Effector memory CD4-positive, alpha-beta T cell (primary cell): ENCODE data around the gene BRDT.

Source experiments
- DNase-seq, 3 donors: peaks; one replicate each; pipeline ENCODE4 v3.0.0-alpha.2; 2020
- H3K27ac ChIP-seq: 2 replicates; pipeline ENCODE4 v1.7.0; 2013; ENCODE audit warnings: mild to moderate bottlenecking, low read length, moderate library complexity; ENCODE audit not compliant: insufficient read depth, poor library complexity, severe bottlenecking
- H3K27me3 ChIP-seq: replicated peaks from 2 replicates; pipeline ENCODE4 v1.7.0; 2013; ENCODE audit warnings: mild to moderate bottlenecking, low read length; ENCODE audit not compliant: insufficient read depth, control insufficient read depth, poor library complexity, severe bottlenecking
- H3K36me3 ChIP-seq: 2 replicates; pipeline ENCODE4 v1.7.0; 2013; ENCODE audit warnings: mild to moderate bottlenecking, low read length, moderate library complexity; ENCODE audit not compliant: control insufficient read depth, insufficient read depth
- H3K4me1 ChIP-seq: 2 replicates; pipeline ENCODE4 v1.7.0; 2013; ENCODE audit warnings: low read length, mild to moderate bottlenecking; ENCODE audit not compliant: control insufficient read depth, insufficient read depth, poor library complexity, severe bottlenecking
- H3K4me3 ChIP-seq: 2 replicates; pipeline ENCODE4 v1.7.0; 2013; ENCODE audit warnings: low read length, low read depth, mild to moderate bottlenecking; ENCODE audit not compliant: insufficient read depth, poor library complexity, severe bottlenecking
- H3K9me3 ChIP-seq: 2 replicates; pipeline ENCODE4 v1.7.0; 2013; ENCODE audit warnings: mild to moderate bottlenecking, low read length, moderate library complexity; ENCODE audit not compliant: control insufficient read depth

The BRDT gene

GRCh38 chr1:92026806-92027205 is 77.6 kb downstream of the BRDT start:
- no peaks in the 10 kb centered on the region for H3K4me1 ChIP-seq
- no peaks in the 10 kb centered on the region for H3K36me3 ChIP-seq
- H3K27ac ChIP-seq = no peak overlapping the region
- peaks cover 17% of the 10 kb centered on the region for H3K27me3 ChIP-seq
- no peak for DNase-seq
- H3K9me3 ChIP-seq = no peaks in the 10 kb centered on the region
- no peak overlapping the region for H3K4me3 ChIP-seq

- Histone ChIP-seq H3K27me3 (peaks cover 17% of the 10 kb centered on the region), H3K27ac (no peak overlapping the region), H3K36me3 (no peaks in the 10 kb centered on the region), H3K4me3 (peak overlapping the region; percentile 37), H3K4me1 (no peaks in the 10 kb centered on the region), H3K9me3 (no peaks in the 10 kb centered on the region)
- DNase-seq = no peak
These were observed 80.2 kb downstream of the BRDT start for GRCh38 chr1:92029241-92029922.

- no peak for DNase-seq
- Histone ChIP-seq H3K4me3 (peak overlapping the region; percentile 58), H3K27me3 (peaks cover 17% of the 10 kb centered on the region), H3K36me3 (no peaks in the 10 kb centered on the region), H3K4me1 (no peaks in the 10 kb centered on the region), H3K9me3 (no peaks in the 10 kb centered on the region), H3K27ac (no peak overlapping the region)
These were observed 81.5 kb downstream of the BRDT start for GRCh38 chr1:92030656-92031107.

- DNase-seq = no peak
- no peak overlapping the region for H3K27ac ChIP-seq
- H3K4me1 ChIP-seq = no peaks in the 10 kb centered on the region
- no peaks in the 10 kb centered on the region for H3K36me3 ChIP-seq
- no peaks in the 10 kb centered on the region for H3K9me3 ChIP-seq
- H3K4me3 ChIP-seq = no peak overlapping the region
- H3K27me3 ChIP-seq = peaks cover 17% of the 10 kb centered on the region
These were observed 82.3 kb downstream of the BRDT start for GRCh38 chr1:92031281-92032110.

GRCh38 chr1:92037400-92037799 is 88.2 kb downstream of the BRDT start:
- no peak for DNase-seq
- no peaks in the 10 kb centered on the region for H3K9me3 ChIP-seq
- no peak overlapping the region for H3K4me3 ChIP-seq
- H3K27ac ChIP-seq = no peak overlapping the region
- H3K27me3 ChIP-seq = no peaks in the 10 kb centered on the region
- no peaks in the 10 kb centered on the region for H3K4me1 ChIP-seq
- no peaks in the 10 kb centered on the region for H3K36me3 ChIP-seq

GRCh38 chr1:92038695-92039346 is 89.6 kb downstream of the BRDT start:
- H3K4me1 ChIP-seq = no peaks in the 10 kb centered on the region
- no peak for DNase-seq

GRCh38 chr1:92040971-92041370 is 91.8 kb downstream of the BRDT start:
- no peaks in the 10 kb centered on the region for H3K36me3 ChIP-seq
- H3K27me3 ChIP-seq = no peaks in the 10 kb centered on the region
- no peaks in the 10 kb centered on the region for H3K4me1 ChIP-seq
- H3K9me3 ChIP-seq = no peaks in the 10 kb centered on the region
- H3K4me3 ChIP-seq = no peak overlapping the region
- no peak overlapping the region for H3K27ac ChIP-seq
- DNase-seq = no peak

More at GRCh38 chr1:92038695-92039346, 89.6 kb downstream of the BRDT start:
- Histone ChIP-seq H3K36me3 (no peaks in the 10 kb centered on the region), H3K27ac (no peak overlapping the region), H3K9me3 (no peaks in the 10 kb centered on the region), H3K4me3 (no peak overlapping the region), H3K27me3 (no peaks in the 10 kb centered on the region)

GRCh38 chr1:92043621-92044020 is 94.4 kb downstream of the BRDT start:
- DNase-seq = no peak
- H3K27ac ChIP-seq = no peak overlapping the region
- H3K4me3 ChIP-seq = no peak overlapping the region
- no peaks in the 10 kb centered on the region for H3K36me3 ChIP-seq
- H3K27me3 ChIP-seq = no peaks in the 10 kb centered on the region
- no peaks in the 10 kb centered on the region for H3K9me3 ChIP-seq
- no peaks in the 10 kb centered on the region for H3K4me1 ChIP-seq

- H3K4me1 ChIP-seq = no peaks in the 10 kb centered on the region
These were observed 96.7 kb downstream of the BRDT start for GRCh38 chr1:92045766-92046495.

More at GRCh38 chr1:92045766-92046495, 96.7 kb downstream of the BRDT start:
- Histone ChIP-seq H3K4me3 (no peak overlapping the region), H3K36me3 (no peaks in the 10 kb centered on the region), H3K9me3 (no peaks in the 10 kb centered on the region), H3K27me3 (no peaks in the 10 kb centered on the region), H3K27ac (no peak overlapping the region)
- DNase-seq = no peak
